ENCODE measurements around the gene GJC1. TPM values are rescaled to one million over a fixed set of nuclear protein-coding genes. Genes with fewer than 3 reads are reported as not detected.

The GJC1 gene
- total RNA-seq, result 3.0 and 6.7 TPM in 2 replicates

DNA sequence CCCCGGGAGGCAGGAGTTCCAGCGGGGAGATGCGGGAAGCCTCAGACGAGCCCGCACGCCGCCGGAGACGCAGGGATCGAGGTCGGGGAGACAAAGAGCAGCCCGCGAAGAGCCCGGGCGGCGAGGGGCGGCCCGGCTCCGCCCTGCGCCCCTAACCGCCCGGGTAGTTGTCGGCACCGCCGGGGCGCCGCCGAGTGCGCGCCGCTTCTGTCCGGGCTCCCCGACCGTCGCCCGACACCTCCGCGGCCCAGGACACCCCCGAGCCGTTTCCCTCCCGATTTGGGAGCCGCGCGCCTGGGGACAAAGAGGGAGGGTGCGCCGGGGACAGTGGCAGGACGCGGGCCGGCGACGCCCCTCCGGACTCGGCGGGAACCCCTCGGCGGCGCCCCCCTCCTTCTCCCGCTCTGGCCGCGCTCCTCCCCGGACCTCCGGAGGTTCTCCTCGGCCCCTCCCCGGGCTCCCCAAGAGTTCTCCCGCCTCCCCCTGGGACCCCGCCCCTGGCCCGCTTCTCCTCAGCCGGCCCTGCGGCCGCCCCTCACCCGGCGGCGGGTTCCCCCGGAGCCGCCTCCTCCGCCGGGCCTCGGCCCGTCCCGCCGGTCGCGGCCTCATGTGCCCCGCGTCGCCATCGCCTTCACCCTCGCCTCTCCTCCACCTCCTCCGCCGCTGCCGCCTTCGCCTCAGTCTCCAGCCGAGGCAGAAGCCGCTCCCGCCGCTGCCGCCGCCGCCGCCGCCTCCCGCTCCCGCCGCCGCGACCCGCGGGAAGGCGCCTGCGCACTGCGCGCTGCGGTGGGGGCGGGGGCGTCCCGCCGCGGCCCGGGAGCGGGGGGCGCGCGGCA lies at the start of gene GJC1:
Gene GJC1, minus strand, starts transcription at position 765 of the 836 bp plus-strand sequence. CDS start 24,470 bp downstream, outside the sequence.
- DNase-seq (ENCODE audit: low read depth in 2 of 2), result peak in 1 of 2 donors; percentile 50

DNA sequence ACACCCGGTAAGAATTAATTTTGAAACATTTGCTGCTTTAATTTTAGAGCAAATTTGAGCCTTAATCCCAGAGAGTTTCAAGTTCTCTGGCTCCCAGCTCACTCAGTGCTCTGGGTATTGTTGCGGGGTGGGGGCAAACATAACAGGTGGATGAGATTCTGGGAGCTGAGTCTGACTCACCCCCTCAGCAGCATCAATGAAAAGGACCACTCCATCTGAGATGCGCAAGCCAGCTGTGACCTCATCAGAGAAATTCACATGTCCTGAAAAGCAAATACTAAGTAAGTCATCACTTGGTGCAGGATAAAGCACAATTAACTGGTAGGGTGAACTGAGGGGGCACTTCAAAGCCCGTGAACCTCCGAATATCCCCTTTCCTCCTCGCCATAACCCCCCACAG lies 49.3 kb upstream of the GJC1 start:
- no peak for DNase-seq (ENCODE audit: low read depth in 2 of 2)

DNA sequence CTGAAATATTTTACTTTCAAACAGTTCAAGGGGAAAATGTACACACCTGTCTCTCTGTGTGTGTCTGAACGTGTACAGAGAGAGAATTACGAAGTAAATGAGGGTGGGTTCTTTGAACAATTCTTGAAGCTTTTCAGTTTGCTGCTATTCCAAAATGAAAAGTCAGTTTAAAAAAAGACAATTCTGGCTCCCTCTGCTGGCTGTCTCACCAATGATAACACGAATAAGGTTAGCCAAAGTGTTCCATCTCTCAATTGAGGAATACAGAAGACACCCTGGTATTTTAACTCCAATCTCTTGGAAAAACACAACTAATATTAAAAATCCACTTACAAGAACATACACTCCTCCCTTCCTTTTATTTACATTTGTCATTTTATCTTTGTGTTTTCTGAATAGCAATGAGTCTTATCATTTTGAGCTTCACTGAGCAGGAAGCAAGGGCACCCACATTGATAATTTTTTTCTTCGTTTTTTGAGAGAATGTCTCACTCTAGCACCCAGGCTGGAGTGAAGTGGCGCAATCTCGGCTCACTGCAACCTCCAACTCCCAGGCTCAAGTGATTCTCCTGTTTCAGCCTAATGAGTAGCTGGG lies 48.6 kb upstream of the GJC1 start:
- DNase-seq (ENCODE audit: low read depth in 2 of 2), result peak; percentile 9 to 49

DNA sequence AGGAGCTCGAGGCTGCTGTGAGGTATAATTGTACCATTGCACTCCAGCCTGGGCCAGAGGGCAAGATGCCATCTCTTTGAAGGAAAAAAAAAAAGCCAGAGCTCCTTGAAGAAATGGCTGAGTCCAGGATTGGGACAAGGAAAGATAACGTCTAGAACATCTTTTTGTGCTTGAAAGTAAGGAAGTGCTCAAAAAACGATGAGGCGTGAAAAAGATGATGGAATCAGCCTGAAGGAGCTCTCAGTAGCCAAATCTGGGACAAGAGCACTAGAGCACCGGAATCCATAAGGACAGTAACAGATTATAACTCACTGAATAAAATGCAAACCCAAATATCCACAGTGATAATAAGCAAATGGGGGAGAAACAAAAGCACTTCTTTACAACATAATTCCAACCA lies 47.0 kb upstream of the GJC1 start:
- DNase-seq (ENCODE audit: low read depth in 2 of 2), result no peak

DNA sequence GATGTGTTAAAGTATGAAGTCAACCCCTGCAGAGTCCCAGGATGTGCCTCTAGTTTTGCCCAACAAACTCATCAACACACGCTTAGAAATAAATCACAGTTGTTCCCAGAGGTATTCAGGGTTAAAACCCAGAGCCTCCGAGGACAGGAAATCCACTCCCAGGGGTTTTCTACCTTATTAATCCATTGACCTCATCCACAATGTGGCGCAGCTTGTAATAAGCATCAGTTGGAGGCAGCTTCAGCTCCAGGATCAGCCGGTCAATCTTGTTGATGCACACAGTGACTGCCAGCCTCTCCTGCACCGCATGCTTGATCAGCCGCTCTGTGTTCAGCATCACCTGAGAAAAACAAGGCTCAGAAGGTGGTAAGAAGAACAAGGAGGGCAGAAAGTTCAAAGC lies 45.7 kb upstream of the GJC1 start:
- no peak for DNase-seq (ENCODE audit: low read depth in 2 of 2)

DNA sequence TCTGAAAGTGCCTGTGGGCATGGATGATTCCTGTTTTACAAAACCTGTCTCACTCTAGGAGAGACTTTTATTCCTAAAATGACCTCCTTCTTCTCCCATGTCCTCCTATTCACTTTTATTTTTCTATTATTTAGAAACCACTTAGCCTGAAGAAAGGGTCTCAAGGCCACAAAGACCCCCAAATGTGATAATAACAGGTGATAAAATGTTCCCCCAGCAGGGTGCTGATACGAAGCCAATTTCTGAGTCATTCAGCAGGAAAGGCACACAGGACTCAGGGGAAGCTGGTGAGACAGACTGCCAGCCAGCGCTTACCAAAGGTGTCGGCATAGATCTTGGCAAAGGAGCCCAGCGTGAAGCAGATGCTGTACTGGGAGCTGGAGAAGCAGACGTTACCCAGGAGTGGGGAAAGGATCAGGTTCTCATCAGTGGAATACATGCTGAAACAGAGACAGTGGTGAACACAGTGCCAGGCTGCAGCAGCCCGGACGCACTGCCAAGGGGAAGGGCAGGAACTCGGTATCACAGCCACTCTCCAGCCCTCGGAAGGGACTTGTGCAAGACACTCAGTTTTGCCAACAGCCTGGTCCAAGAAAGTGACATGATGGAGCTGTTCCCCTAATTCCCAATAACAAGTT lies 42.2 kb upstream of the GJC1 start:
- peak in 1 of 2 donors; percentile 67 for DNase-seq (ENCODE audit: low read depth in 2 of 2)

DNA sequence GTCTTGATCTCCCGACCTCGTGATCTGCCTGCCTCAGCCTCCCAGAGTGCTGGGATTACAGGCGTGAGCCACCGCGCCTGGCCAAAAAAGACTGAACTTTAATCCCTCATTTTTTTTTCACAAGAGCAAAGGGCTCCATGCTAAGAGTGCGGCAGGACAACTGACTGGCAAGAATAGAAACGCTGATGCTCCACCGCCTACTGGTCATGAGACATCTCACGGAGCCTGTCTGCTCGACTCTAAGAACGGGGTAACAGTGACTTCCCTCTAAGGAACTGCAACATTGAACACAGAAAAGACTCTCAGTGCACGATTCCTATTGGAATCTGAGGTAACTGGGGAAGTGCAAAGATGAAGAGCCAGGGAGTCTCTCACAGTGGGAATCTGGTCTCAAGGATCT lies 41.5 kb upstream of the GJC1 start:
- DNase-seq (ENCODE audit: low read depth in 2 of 2), result no peak

DNA sequence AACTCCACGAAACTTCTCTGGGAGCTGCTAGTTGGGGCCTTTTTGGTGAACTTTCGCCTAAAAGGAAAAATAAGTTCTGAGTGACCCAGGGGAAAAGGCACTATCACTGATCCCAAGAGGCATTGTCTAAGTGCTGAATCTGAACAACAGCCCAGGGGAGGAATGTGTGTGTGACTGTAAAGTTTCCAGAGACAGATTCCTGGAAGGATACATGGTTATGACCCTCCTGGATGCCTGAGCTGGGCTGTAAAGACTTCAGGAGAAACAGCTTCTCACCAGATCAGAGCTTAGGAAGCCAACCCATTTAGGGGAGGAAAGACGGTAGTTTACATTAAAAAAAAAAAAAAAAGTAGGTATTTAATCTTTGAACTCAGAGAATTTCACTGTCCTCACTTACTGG lies 37.8 kb upstream of the GJC1 start:
- no peak for DNase-seq (ENCODE audit: low read depth in 2 of 2)

DNA sequence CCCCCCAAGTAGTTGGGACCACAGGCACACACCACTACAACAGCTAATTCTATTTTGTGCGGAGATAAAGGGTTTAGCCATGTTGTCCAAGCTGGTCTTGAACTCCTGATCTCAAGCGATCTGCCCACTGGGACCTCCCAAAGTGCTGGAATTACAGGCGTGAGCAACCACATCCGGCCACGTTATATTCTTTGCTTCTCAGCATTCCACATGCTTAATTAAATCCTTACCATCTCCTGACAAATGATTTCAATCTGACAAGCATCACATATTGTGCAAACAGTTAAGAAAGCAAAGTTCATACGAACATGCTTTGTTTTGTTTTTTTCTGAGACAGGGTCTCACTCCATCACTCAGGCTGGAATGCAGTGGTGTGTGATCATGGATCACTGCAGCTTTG lies 35.8 kb upstream of the GJC1 start:
- no peak for DNase-seq (ENCODE audit: low read depth in 2 of 2)

DNA sequence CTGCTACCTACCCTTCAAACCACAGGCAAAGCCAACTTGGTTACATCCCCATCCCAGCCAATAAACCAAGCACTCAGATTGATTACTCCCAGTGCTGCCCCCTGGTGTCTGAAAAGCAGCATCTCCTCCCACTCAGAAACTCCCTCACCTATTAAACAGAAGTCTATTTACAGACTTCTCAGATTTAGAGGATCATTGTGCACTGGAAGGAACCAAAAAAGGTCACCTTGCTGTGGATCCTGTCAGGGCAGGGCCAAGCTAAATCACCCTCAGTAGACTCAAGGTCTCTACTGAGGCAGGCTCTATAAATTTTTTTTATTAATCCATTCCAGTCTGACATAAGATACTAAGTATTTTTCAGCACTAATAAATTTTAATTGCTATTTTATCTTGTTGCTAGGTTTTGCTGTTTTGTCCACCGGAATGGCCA lies 35.2 kb upstream of the GJC1 start:
- DNase-seq (ENCODE audit: low read depth in 2 of 2), result peak; percentile 55 to 80

DNA sequence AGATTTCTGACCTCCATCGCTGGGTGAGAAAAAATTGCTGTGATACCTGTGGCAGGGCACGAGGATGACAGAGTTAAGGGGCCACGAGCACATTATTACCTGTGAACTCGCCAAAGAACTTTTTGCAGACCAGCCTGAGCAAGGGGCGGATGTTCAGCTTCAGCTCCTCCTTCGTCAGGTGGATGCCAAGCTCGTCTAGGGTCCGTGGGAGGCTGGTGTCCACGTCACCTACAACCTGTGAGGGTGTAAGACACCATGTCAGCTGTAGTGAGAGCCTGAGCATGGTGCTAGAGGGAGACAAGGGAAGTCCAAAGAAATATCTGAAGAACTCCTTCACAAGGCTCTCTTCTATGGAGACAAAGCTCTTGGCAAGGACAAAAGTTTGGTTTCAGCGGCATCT lies 34.7 kb upstream of the GJC1 start:
- DNase-seq (ENCODE audit: low read depth in 2 of 2), result no peak

DNA sequence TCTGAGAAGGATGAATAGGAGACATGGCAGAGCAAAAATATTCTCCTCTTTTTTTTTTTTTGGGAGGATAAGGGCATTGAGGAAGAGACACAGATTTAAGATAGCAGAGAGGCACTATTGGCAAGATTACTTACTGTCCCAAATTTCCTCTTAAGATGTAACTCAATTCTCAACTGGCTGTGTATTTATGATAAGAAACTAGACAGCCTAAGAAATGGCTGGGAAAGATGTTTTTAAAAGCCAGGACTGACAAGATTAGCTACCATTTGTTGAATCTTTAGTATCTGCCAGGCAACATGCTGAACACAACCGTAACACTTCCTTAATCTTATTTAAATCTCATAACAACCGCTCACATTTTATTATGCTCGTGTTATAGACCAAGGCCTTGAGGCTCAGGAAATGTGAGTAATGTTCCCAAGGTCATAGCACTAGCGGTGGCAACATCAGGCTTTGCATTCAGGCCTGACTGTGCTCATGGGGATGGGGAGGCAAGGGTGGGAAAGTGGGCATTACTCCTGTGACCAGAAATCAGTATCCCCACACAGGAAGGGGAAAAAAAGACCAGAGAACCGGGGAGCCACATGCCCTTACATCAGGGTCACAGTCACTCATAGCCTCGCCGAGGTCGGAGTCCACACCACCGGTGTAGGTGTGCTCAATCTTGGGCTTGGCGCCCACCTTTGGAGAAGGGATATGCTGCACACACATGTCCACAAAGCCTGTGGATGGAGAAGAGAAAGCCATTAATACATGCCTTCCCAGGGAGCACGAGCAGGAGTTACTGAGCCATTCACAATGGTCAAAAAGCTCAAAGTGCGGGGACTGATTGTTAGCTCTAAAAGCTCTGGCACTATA lies 33.2 kb upstream of the GJC1 start:
- DNase-seq (ENCODE audit: low read depth in 2 of 2), result peak in 1 of 2 donors; percentile 73

DNA sequence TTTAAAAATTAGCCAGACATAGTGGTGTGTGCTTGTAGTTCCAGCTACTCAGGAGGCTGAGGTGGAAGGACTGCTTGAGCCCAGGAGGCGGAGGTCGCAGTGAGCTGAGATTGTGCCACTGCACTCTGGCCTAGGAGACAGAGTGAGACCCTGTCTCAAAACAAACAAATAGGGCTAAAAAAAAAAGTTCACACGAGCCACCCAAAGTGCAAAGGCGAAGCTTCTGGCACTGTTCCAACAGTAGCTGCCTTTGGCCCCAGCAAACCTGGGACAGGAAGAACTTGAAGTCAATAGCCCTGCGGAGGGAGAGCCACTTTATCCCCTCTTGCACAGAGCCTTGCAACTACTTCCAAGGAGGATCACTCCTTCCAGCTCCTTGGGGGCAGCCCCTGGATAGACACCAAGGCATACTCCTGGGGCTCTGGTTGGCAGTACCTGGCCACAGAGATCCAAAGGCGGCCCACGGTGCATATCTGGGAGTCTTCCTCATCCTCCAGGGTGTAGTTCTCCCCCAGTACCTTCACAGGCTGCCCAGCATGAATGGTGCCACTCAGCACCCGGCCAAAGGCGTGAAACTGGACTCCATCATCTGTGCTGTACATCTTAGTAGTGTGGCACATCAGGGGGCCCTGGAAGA lies 32.3 kb upstream of the GJC1 start:
- no peak for DNase-seq (ENCODE audit: low read depth in 2 of 2)

DNA sequence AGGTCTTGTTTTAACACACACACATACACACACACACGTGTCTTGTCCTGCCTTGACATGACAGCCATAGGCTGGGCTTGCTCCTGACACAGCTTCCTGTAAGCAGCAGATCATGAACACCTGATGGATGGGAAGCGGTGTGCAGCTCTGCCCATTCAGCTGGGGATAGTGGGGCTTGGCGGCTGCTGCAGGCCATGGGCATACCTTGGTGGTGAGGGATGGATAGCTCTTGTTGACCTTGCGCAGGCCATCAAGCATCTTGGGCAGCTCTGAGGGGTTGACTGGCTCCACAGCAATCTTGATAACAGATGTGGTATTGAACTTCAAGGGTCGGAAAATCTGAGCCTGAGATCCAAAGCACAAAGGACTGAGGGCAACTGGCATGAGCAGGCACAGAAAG lies 29.6 kb upstream of the GJC1 start:
- DNase-seq (ENCODE audit: low read depth in 2 of 2), result no peak

DNA sequence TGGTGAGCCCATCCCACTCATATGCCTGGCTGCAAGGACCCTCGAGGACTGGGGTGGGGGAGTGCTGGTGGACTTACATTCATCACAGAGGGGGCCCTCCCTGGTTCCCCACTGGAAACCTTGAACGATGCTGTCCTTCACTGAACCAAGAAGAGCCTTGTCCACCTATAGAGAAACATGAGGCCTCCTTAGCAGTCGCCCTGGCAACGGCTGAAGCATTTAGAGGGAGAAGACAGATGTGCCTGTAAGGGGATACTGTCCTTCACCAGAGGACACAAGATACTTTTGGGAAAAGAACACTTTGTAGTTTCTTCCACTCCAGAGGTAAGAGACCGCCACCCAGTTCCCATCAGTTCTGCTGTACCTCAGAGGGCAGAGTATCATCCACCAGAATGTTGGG lies 24.1 kb upstream of the GJC1 start:
- DNase-seq (ENCODE audit: low read depth in 2 of 2), result no peak

DNA sequence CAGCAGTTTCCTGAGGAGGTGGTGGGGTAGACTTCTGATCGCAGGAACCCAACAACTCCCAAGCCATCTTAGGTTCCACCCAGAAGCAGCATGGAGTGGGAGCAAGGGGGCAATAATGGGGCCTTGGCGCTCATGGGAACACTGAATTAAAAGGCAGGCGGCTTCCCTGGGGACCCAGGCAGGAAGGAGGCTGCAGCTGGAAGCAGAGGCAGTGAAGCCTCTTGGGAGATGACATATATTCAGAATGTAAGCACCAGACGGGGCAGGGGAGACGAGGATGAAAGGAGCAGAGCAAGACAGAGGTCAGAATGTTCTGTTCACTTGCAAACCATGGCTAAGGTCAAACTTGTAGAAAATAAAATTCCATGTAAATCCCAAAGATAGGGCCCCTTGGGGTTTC lies 20.5 kb upstream of the GJC1 start:
- DNase-seq (ENCODE audit: low read depth in 2 of 2), result no peak

DNA sequence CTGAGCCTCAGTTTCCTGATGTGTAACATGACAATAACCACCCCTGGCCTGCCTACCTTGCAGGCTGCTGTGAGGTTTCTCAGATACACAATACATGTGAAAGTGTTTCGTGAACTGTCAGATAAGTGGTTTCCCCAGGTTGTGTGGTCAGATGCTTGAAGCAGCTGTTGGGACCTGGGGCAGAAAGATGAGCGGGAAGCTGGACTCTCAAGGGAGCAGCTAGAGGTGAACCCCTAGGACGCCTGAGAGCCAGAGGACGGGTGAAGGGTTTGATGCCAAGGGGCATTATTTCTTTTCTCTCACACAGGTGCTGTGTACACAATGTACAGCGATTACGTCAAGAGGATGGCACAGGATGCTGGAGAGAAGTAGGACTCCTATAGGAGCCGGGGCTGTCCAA lies 19.9 kb upstream of the GJC1 start:
- DNase-seq (ENCODE audit: low read depth in 2 of 2), result no peak

DNA sequence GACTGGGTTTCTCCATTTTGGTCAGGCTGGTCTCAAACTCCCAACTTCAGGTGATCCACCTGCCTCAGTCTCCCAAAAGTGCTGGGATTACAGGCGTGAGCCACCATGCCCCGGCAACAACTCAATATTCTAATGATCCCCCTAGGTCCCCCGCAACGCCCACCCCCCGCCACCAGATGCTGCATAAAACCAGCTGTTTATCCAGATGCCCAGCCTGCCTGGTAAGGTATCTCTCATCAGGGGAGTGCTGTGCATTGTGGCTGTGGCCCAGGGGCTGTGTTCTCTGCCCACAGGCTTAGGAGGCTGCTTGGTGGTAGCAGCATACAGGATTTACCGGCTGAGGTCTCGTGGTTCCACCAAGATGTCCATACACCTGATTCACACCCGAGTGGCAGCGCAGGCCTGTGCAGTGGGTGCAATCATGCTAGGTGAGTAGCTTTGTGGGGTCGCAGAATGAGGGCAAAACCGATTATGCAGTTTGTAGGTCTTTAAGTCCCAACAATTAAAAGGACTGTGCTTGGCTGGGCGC lies 18.9 kb upstream of the GJC1 start:
- DNase-seq (ENCODE audit: low read depth in 2 of 2), result no peak

DNA sequence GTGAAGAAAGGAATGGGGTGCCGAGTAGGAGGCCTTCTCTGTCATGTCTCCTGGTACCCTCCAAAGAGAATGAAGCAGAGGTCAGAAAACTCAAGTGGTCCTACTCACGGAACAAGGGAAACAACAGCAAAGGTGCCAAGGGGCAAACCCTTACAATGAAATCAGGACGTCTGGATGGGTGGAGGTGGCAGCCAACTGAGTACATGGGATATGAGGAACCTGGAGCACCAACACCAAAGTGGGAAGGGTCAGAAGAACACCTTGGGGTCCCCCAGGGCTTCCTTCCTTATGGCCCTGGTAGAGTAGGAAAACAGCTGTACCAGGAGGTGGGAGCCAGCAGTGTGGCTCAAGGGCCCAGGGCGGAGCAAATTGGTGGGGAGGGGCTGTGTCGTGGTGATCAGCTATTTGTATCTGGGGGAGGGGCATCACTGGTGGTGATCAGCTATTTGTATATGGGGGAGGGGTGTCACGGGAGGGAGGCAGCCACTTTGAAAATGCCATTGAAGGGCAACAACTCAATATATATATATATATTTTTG lies 18.2 kb upstream of the GJC1 start:
- no peak for DNase-seq (ENCODE audit: low read depth in 2 of 2)

DNA sequence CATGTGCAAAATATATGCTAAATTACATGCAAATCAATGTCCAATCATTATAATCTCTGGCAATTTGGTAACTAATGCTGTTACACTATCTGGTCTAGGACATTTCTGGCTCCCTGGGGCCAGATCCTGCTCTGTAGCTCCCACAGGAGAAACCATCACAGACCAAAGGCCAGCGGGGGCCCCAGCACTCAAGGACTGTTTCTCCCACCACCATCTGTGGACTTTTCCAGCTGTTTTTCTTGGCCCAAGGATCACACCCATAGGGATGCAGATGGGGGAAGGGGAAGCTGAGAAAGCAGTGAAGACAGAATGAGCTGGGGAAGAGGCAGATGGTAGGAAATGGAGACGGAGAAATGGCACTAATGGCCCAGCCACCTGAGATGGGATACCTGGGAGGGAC lies 17.5 kb upstream of the GJC1 start, which contains the start of gene HIGD1B:
Gene HIGD1B, plus strand, starts transcription at position 298 of the 400 bp plus-strand sequence. CDS start 270 bp downstream, outside the sequence.
- DNase-seq (ENCODE audit: low read depth in 2 of 2), result no peak

DNA sequence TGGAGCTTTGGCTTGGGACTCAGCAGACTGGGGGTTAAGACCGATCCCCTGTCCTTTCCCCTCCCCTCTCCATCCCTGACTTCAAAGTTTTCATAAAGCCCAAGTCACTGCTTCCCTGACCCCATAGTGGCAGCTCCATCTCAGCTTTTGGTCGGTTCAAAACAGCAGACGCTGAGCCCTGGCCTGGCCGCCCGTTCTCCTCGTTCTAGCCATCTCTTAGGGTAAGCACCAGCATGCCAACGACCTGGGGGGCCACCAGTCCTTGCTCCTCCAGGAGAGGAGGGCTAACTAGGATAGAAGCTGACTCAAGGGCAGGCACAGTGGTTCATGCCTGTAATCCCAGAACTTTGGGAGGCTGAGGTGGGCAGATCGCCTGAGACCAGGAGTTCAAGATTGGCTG lies 16.1 kb upstream of the GJC1 start:
- DNase-seq (ENCODE audit: low read depth in 2 of 2), result no peak

Data from dermis microvascular lymphatic vessel endothelial cell (primary cell).